HepG2 (cell line): Measurements from ENCODE around the gene FAM53B. TPM values are rescaled to one million over a fixed set of nuclear protein-coding genes. Genes with fewer than 3 reads are reported as not detected.

ENCODE experiments used
- ATAC-seq: fragments of 200-7000 bp; cut with Tn5 transposase; 3 replicates; pipeline ENCODE4 v1.9.1; 2020; ENCODE audit warnings: mild to moderate bottlenecking, moderate library complexity
- BruUV-seq: library from RNA; stranded (reverse); fragments of 400-500 nt; replicated peaks from 2 replicates; lab custom pipeline; 2021; lab: Mats Ljungman, UMichigan
- CTCF ChIA-PET: fragments of 300-600 bp; formaldehyde crosslinking; extraction: SDS; loops from one replicate; lab custom pipeline; 2021; ENCODE audit warnings: low total read pairs, inconsistent platforms, low intra/inter-chr PET ratio; lab: Yijun Ruan, JAX
- POLR2A ChIA-PET: fragments of 350-600 bp; sonication (Branson Sonifier 250); formaldehyde crosslinking; loops from one replicate; lab custom pipeline; 2020; ENCODE audit warnings: antibody characterized with exemption, inconsistent platforms; lab: Yijun Ruan, JAX
- DNase-seq: peaks from one replicate; pipeline ENCODE4 v3.0.0-alpha.2; 2015; ENCODE audit warnings: low spot score
- FAIRE-seq: peaks from 3 replicates; lab custom pipeline; 2011; peaks lifted over from hg19 to GRCh38; lab: Jason Lieb, UNC
- H2AFZ ChIP-seq: one replicate; pipeline ENCODE4 v1.6.1; 2011; ENCODE audit warnings: low read length, inconsistent platforms
- H3K27ac ChIP-seq: fragments of 300-600 bp; 3 replicates; pipeline ENCODE4 v1.8.0; 2011; ENCODE audit warnings: mixed run types, mild to moderate bottlenecking, mixed read lengths, low read length, inconsistent platforms; ENCODE audit not compliant: insufficient read depth; ENCODE audit errors: extremely low read length
- H3K27me3 ChIP-seq, 2 experiments: fragments of 200-600 bp in 1 of 2; 2 replicates in 1 of 2; 3 replicates in 1 of 2; pipeline versions ENCODE4 v1.6.0 to v1.8.0; 2011; ENCODE audit warnings: low read length in 2 of 2, mild to moderate bottlenecking in 2 of 2, moderate library complexity in 2 of 2, inconsistent platforms in 1 of 2; ENCODE audit not compliant: insufficient read depth in 2 of 2, control insufficient read depth in 1 of 2
- H3K36me3 ChIP-seq, 2 experiments: fragments of 200-600 bp in 1 of 2; replicated peaks in 1 of 2; 2 replicates in 1 of 2; 3 replicates in 1 of 2; pipeline versions ENCODE4 v1.5.1 to v1.8.0; 2011; ENCODE audit warnings: low read length in 2 of 2, inconsistent platforms in 1 of 2; ENCODE audit not compliant: insufficient read depth in 2 of 2, control insufficient read depth in 1 of 2
- H3K4me1 ChIP-seq: 2 replicates; pipeline ENCODE4 v1.5.1; 2012; ENCODE audit warnings: low read length, inconsistent platforms; ENCODE audit not compliant: insufficient read depth
- H3K4me2 ChIP-seq: 2 replicates; pipeline ENCODE4 v1.6.0; 2011; ENCODE audit warnings: low read depth, low read length, inconsistent platforms
- H3K4me3 ChIP-seq, 3 experiments: fragments of 200-600 bp in 1 of 3; sonication (generic), shearing (Covaris generic) in 1 of 3; replicated peaks in 1 of 3; 2 replicates each; pipeline ENCODE4 v1.5.1; 2011 to 2016; ENCODE audit warnings: low read length in 3 of 3, inconsistent platforms in 2 of 3, low read depth in 2 of 3, mild to moderate bottlenecking in 2 of 3, control low read depth in 1 of 3, mixed read lengths in 1 of 3; ENCODE audit not compliant: insufficient read depth in 1 of 3
- H3K79me2 ChIP-seq: one replicate; pipeline ENCODE4 v1.6.1; 2011; ENCODE audit warnings: low read length, inconsistent platforms; ENCODE audit not compliant: insufficient read depth
- H3K9ac ChIP-seq: 2 replicates; pipeline ENCODE4 v1.6.0; 2011; ENCODE audit warnings: mild to moderate bottlenecking, low read depth, low read length, inconsistent platforms; ENCODE audit not compliant: insufficient read depth
- H3K9me3 ChIP-seq: 2 replicates; pipeline ENCODE4 v1.5.1; 2012; ENCODE audit warnings: mild to moderate bottlenecking, low read length
- H4K20me1 ChIP-seq: 2 replicates; pipeline ENCODE4 v1.6.0; 2011; ENCODE audit warnings: inconsistent platforms, mild to moderate bottlenecking, low read length, moderate library complexity; ENCODE audit not compliant: insufficient read depth
- ATRX ChIP-seq: sonication (generic); formaldehyde crosslinking; IDR thresholded peaks from 2 replicates; pipeline ENCODE4 v1.4.0; 2020; ENCODE audit warnings: missing genetic modification reagents, borderline replicate concordance
- EED ChIP-seq: sonication (generic); formaldehyde crosslinking; IDR thresholded peaks from 2 replicates; pipeline ENCODE4 v1.5.0; 2020; ENCODE audit warnings: mild to moderate bottlenecking, missing genetic modification reagents
- HHEX ChIP-seq: IDR thresholded peaks from 2 replicates; pipeline ENCODE4 v1.6.1; 2016; ENCODE audit warnings: control low read depth
- HMGA1 ChIP-seq: sonication (generic); formaldehyde crosslinking; conservative IDR thresholded peaks from 2 replicates; pipeline ENCODE4 v1.4.0; 2020; ENCODE audit warnings: missing genetic modification reagents
- MAF1 ChIP-seq: sonication (generic); formaldehyde crosslinking; IDR thresholded peaks from 2 replicates; pipeline ENCODE4 v1.5.0; 2020; ENCODE audit warnings: missing genetic modification reagents, borderline replicate concordance
- REL ChIP-seq: sonication (generic); formaldehyde crosslinking; conservative IDR thresholded peaks from 2 replicates; pipeline ENCODE4 v1.8.0; 2022; ENCODE audit warnings: mild to moderate bottlenecking, missing genetic modification reagents, moderate library complexity
- ZBTB49 ChIP-seq: sonication (generic); formaldehyde crosslinking; IDR thresholded peaks from 2 replicates; pipeline ENCODE4 v1.4.0; 2020; ENCODE audit warnings: missing genetic modification reagents, borderline replicate concordance
- ZKSCAN1 ChIP-seq: fragments of 150-350 bp; IDR thresholded peaks from 2 replicates; pipeline ENCODE4 v1.6.1; 2014; ENCODE audit warnings: low read length
- ZNF598 ChIP-seq: sonication (generic); formaldehyde crosslinking; IDR thresholded peaks from 2 replicates; pipeline ENCODE4 v1.5.1; 2020; ENCODE audit warnings: mild to moderate bottlenecking, missing genetic modification reagents, borderline replicate concordance
- WGBS: methylation state at CpG from one replicate; pipeline ENCODE4 v1.1.6; 2017; ENCODE audit warnings: low lambda C conversion rate; 5-methylcytosine and 5-hydroxymethylcytosine counted together
- in situ Hi-C: cut with HindIII; loops from 2 replicates; pipeline ENCODE4 v1.10.0; 2017; ENCODE audit warnings: low pct_unique_long_range_greater_than_20kb; ENCODE audit not compliant: extremely low pct_ligation_motif_present
- intact Hi-C: fragments of 100-400 bp; cut with micrococcal nuclease; formaldehyde crosslinking; loops from one replicate; pipeline ENCODE4 v1.10.0; 2022; ENCODE audit not compliant: unreplicated experiment
- polyA plus RNA-seq, 8 experiments: library from polyadenylated mRNA; depleted of rRNA in 3 of 8; stranded (reverse) in 7 of 8; unstranded in 1 of 8; fragments of >200 nt; fragmentation: Illumina TruSeq in 4 of 8; extraction: Trizol in 4 of 8; gene quantifications; 2 replicates each; pipeline versions ENCODE4 v1.2.1 to v1.2.3, GENCODE V29; 2011 to 2016; ENCODE audit warnings: low read depth in 4 of 8, missing spikeins in 1 of 8, mixed read lengths in 1 of 8; ENCODE audit not compliant: insufficient read depth in 1 of 8
- total RNA-seq, 5 experiments: library from RNA; depleted of rRNA; stranded (reverse); fragments of >200 nt; fragmentation: Illumina TruSeq; extraction: Trizol; gene quantifications; 2 replicates each; pipeline ENCODE4 v1.2.3, GENCODE V29; 2016; ENCODE audit warnings: low read depth in 1 of 5
- TF ChIP-seq, protein P1 (sequence below), 2 experiments: fragments of 450-650 bp in 1 of 2; sonication (generic) in 1 of 2; formaldehyde crosslinking in 1 of 2; IDR thresholded peaks; 2 replicates each; pipeline versions ENCODE4 v1.6.1 to v1.8.0; 2016 to 2022; ENCODE audit warnings: antibody characterized with exemption in 1 of 2, mild to moderate bottlenecking in 1 of 2, missing genetic modification reagents in 1 of 2
- TF ChIP-seq, protein P2 (sequence below): IDR thresholded peaks from 2 replicates; pipeline ENCODE4 v1.6.1; 2016; ENCODE audit warnings: mild to moderate bottlenecking

The FAM53B gene
- total and polyA plus RNA-seq, 2 of the 13 experiments (the other 11 are each of a cell fraction or from before 2014, with no cell fraction given): 6.4 to 19.3 TPM

GRCh38 chr10:124721330-124722045, 22.7 kb downstream of the FAM53B start:
- in situ Hi-C loops: no loop called here
- Histone ChIP-seq H3K36me3 (peaks cover 1 to 3% of the 10 kb centered on the region in 2 experiments; a peak in 2 of 5 replicates), H4K20me1 (no peaks in the 10 kb centered on the region), H3K27ac (no peak overlapping the region), H3K9me3 (no peaks in the 10 kb centered on the region), H3K4me2 (no peak overlapping the region), H3K4me1 (peaks cover 60% of the 10 kb centered on the region), H3K9ac (no peak overlapping the region), H2AFZ (no peak overlapping the region), H3K27me3 (no peaks in the 10 kb centered on the region), H3K79me2 (peaks cover 43% of the 10 kb centered on the region), H3K4me3 (no peak overlapping the region)
- ATAC-seq (no peak), DNase-seq (no peak), FAIRE-seq (no peak)
- intact Hi-C loops: no loop called here
- BruUV-seq: no TSS peak
- 92% methylated on average over 13 of the region's 16 CpGs for WGBS
- CTCF ChIA-PET: no interaction called here
- POLR2A ChIA-PET: no interaction called here
- TF ChIP-seq HHEX (CRISPR knock-in tag) (no peak), ATRX (CRISPR knock-in tag) (no peak), REL (CRISPR knock-in tag) (no peak), MAF1 (CRISPR knock-in tag) (no peak), EED (no peak), ZKSCAN1 (no peak), ZNF598 (no peak), HMGA1 (CRISPR knock-in tag) (no peak), ZBTB49 (CRISPR knock-in tag) (no peak)
- TF ChIP-seq, protein P1, sequence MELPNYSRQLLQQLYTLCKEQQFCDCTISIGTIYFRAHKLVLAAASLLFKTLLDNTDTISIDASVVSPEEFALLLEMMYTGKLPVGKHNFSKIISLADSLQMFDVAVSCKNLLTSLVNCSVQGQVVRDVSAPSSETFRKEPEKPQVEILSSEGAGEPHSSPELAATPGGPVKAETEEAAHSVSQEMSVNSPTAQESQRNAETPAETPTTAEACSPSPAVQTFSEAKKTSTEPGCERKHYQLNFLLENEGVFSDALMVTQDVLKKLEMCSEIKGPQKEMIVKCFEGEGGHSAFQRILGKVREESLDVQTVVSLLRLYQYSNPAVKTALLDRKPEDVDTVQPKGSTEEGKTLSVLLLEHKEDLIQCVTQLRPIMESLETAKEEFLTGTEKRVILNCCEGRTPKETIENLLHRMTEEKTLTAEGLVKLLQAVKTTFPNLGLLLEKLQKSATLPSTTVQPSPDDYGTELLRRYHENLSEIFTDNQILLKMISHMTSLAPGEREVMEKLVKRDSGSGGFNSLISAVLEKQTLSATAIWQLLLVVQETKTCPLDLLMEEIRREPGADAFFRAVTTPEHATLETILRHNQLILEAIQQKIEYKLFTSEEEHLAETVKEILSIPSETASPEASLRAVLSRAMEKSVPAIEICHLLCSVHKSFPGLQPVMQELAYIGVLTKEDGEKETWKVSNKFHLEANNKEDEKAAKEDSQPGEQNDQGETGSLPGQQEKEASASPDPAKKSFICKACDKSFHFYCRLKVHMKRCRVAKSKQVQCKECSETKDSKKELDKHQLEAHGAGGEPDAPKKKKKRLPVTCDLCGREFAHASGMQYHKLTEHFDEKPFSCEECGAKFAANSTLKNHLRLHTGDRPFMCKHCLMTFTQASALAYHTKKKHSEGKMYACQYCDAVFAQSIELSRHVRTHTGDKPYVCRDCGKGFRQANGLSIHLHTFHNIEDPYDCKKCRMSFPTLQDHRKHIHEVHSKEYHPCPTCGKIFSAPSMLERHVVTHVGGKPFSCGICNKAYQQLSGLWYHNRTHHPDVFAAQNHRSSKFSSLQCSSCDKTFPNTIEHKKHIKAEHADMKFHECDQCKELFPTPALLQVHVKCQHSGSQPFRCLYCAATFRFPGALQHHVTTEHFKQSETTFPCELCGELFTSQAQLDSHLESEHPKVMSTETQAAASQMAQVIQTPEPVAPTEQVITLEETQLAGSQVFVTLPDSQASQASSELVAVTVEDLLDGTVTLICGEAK (IDR thresholded peaks at IDR 0.05): no peak
- TF ChIP-seq, protein P1 (CRISPR knock-in tag; IDR thresholded peaks at IDR 0.05): no peak
- TF ChIP-seq, protein P2, sequence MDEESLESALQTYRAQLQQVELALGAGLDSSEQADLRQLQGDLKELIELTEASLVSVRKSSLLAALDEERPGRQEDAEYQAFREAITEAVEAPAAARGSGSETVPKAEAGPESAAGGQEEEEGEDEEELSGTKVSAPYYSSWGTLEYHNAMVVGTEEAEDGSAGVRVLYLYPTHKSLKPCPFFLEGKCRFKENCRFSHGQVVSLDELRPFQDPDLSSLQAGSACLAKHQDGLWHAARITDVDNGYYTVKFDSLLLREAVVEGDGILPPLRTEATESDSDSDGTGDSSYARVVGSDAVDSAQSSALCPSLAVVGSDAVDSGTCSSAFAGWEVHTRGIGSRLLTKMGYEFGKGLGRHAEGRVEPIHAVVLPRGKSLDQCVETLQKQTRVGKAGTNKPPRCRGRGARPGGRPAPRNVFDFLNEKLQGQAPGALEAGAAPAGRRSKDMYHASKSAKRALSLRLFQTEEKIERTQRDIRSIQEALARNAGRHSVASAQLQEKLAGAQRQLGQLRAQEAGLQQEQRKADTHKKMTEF: no peak
